Sigmoid colon (tissue), 7 donors: ENCODE results near the gene RPS19. TPM values are rescaled to one million over a fixed set of nuclear protein-coding genes. Genes with fewer than 3 reads are reported as not detected.

Experiments
- DNase-seq: peaks from one replicate; pipeline ENCODE4 v3.0.0-alpha.2; 2019
- H3K27ac ChIP-seq, 4 donors: fragments of 200-600 bp; sonication (generic); one replicate each; pipeline ENCODE4 v1.5.1; 2016 to 2019; ENCODE audit warnings: mild to moderate bottlenecking in 1 of 4
- H3K27me3 ChIP-seq, 3 donors: fragments of 200-600 bp; sonication (generic); one replicate each; pipeline ENCODE4 v1.5.1; 2019; ENCODE audit warnings: mild to moderate bottlenecking in 1 of 3
- H3K36me3 ChIP-seq, 4 donors: fragments of 200-600 bp; sonication (generic); one replicate each; pipeline ENCODE4 v1.5.1; 2016 to 2019
- H3K4me1 ChIP-seq, 4 donors: fragments of 200-600 bp; sonication (generic); one replicate each; pipeline ENCODE4 v1.5.1; 2017 to 2019
- H3K4me3 ChIP-seq, 4 donors: fragments of 200-600 bp; sonication (generic); one replicate each; pipeline ENCODE4 v1.5.1; 2017 to 2019; ENCODE audit warnings: mild to moderate bottlenecking in 2 of 4, moderate library complexity in 1 of 4
- H3K9me3 ChIP-seq, 4 donors: fragments of 200-600 bp in 3 of 4; sonication (generic) in 3 of 4; one replicate each; pipeline versions ENCODE4 v1.5.1 to v1.6.1; 2013 to 2019
- EP300 ChIP-seq, 4 donors: sonication (generic); formaldehyde crosslinking; IDR thresholded peaks; one replicate each; pipeline ENCODE4 v1.6.1; 2017; ENCODE audit warnings: antibody characterized with exemption in 4 of 4
- POLR2A ChIP-seq, 2 donors: fragments of 450-650 bp; IDR thresholded peaks; one replicate each; pipeline ENCODE4 v1.6.1; 2016; ENCODE audit warnings: antibody characterized with exemption in 2 of 2, mild to moderate bottlenecking in 2 of 2, moderate library complexity in 2 of 2
- POLR2AphosphoS5 ChIP-seq, 4 donors: sonication (generic); formaldehyde crosslinking; IDR thresholded peaks; one replicate each; pipeline ENCODE4 v1.6.1; 2017; ENCODE audit warnings: antibody characterized with exemption in 4 of 4
- WGBS, 2 donors: extraction: QIAGEN DNeasy Blood & Tissue Kit; methylation state at CpG; one replicate each; pipeline ENCODE4 v1.1.7; 2013; 5-methylcytosine and 5-hydroxymethylcytosine counted together
- intact Hi-C: fragments of 100-400 bp; cut with DNase I; formaldehyde crosslinking; loops from one replicate; pipeline ENCODE4 v1.15.1; 2023
- polyA plus RNA-seq, 3 donors: library from polyadenylated mRNA; stranded (reverse); fragments of 200-250 nt; gene quantifications; one replicate each; pipeline ENCODE4 v1.2.3, GENCODE V29; 2013
- total RNA-seq, 4 donors: library from RNA; depleted of rRNA; stranded (reverse); fragments of >200 nt; gene quantifications; one replicate each; pipeline ENCODE4 v1.1.0, GENCODE V29; 2016
- TF ChIP-seq, protein P1 (sequence below), 4 experiments: fragments of 450-650 bp in 3 of 4; fragments of 200-600 bp in 1 of 4; IDR thresholded peaks; one replicate each; pipeline ENCODE4 v1.5.1; 2016 to 2019; ENCODE audit warnings: antibody characterized with exemption in 4 of 4, mild to moderate bottlenecking in 3 of 4, moderate library complexity in 2 of 4
- donor health status: healthy with polysubstance abuse.
- donor health status: Bipolar disorder and iron deficiency.
- donor health status: healthy.

RPS19 gene
- total and polyA plus RNA-seq, 7 donors, result 738 to 3,435 (median 1,695) TPM

DNA sequence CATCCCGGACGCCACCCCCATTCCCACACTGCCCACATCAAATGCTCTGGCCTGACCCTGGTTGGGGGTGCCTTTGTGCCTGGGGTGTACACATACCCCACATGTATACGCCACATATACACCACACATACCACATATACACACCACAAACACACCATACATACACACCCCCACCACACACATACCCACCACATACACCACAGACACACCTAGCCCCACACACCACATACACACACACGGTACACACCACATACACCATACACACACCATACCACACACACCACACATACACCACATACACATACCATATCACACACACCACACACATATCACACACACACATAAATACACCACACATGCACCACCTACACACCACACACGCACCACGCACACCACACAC lies 58.0 kb downstream of the RPS19 start:
- Histone ChIP-seq H3K27ac (no peak overlapping the region), H3K9me3 (no peaks in the 10 kb centered on the region), H3K36me3 (no peaks in the 10 kb centered on the region), H3K4me1 (peaks cover 0 to 10% (median 6%) of the 10 kb centered on the region in 4 donors), H3K4me3 (no peak overlapping the region), H3K27me3 (peaks cover 44 to 97% (median 91%) of the 10 kb centered on the region in 3 donors)
- DNase-seq, result no peak
- no peak for TF ChIP-seq POLR2A (IDR thresholded peaks at IDR 0.05)
- no peak for TF ChIP-seq EP300 (IDR thresholded peaks at IDR 0.05)
- TF ChIP-seq POLR2AphosphoS5 (IDR thresholded peaks at IDR 0.05), result no peak
- intact Hi-C loops, result no loop called here
- WGBS, 2 donors, result 80 to 84% methylated on average over 6 of the region's 6 CpGs

DNA sequence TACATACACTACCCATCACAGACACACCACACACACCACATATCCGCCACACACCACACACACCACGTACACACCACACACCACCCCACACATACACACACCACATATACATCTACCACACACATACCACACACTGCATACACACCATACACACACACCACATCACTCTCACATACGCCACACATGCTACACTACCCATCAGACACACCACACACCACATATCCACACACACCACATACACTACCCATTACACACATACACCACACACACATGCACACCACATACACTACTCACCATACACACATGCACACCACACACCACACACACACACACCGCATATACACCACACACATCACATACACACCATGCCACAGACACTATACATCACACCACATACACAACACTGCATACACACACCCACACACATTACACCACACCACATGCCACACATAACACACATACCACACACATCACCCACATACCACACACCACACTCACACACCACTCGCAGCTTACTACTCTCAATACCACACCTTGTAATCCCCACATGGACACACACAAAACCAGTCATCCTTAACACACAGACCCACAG lies 58.7 kb downstream of the RPS19 start:
- no peak for DNase-seq
- 94 to 96% methylated on average over 5 of the region's 5 CpGs for WGBS, 2 donors

DNA sequence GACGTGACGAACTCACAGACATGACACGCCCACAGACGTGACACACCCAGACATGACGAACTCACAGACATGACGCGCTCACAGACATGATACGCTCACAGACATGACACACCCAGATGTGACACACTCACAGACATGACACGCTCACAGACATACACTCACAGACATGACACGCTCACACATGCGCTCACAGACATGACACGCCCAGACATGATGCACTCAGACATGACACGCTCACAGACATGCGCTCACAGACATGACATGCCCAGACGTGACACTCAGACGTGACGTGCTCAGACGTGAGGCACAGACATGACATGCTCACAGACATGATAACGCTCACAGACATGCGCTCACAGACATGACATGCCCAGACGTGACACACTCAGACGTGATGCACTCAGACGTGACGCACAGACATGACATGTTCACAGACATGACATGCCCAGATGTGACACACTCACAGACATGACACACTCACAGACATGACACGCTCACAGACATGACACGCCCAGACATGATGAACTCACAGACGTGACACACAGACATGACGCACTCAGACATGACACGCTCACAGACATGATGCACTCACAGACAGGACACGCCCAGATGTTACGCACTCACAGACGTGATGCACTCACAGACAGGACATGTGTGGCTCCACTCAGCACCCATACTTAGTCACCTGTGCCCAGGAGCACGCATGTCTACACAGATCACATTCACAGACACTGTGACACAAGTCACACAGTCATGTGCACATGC lies 60.1 kb downstream of the RPS19 start:
- Histone ChIP-seq H3K27ac (no peak overlapping the region), H3K4me3 (no peak overlapping the region), H3K9me3 (no peaks in the 10 kb centered on the region), H3K27me3 (peaks cover 47 to 98% (median 95%) of the 10 kb centered on the region in 3 donors), H3K36me3 (no peaks in the 10 kb centered on the region), H3K4me1 (peaks cover 0 to 4% (median 3%) of the 10 kb centered on the region in 4 donors)
- no peak for DNase-seq
- intact Hi-C loops, result no loop called here
- TF ChIP-seq EP300 (IDR thresholded peaks at IDR 0.05), result no peak
- TF ChIP-seq POLR2AphosphoS5 (IDR thresholded peaks at IDR 0.05), result no peak
- no peak for TF ChIP-seq POLR2A (IDR thresholded peaks at IDR 0.05)
- TF ChIP-seq, protein P1, sequence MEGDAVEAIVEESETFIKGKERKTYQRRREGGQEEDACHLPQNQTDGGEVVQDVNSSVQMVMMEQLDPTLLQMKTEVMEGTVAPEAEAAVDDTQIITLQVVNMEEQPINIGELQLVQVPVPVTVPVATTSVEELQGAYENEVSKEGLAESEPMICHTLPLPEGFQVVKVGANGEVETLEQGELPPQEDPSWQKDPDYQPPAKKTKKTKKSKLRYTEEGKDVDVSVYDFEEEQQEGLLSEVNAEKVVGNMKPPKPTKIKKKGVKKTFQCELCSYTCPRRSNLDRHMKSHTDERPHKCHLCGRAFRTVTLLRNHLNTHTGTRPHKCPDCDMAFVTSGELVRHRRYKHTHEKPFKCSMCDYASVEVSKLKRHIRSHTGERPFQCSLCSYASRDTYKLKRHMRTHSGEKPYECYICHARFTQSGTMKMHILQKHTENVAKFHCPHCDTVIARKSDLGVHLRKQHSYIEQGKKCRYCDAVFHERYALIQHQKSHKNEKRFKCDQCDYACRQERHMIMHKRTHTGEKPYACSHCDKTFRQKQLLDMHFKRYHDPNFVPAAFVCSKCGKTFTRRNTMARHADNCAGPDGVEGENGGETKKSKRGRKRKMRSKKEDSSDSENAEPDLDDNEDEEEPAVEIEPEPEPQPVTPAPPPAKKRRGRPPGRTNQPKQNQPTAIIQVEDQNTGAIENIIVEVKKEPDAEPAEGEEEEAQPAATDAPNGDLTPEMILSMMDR (IDR thresholded peaks at IDR 0.05), result no peak
- 74 to 86% methylated on average over 33 of the region's 33 CpGs for WGBS, 2 donors

More for the DNA sequence above, 58.7 kb downstream of the RPS19 start:
- no peak overlapping the region for H3K27ac ChIP-seq
- H3K36me3 ChIP-seq, result no peaks in the 10 kb centered on the region
- peaks cover 0 to 5% (median 4%) of the 10 kb centered on the region in 4 donors for H3K4me1 ChIP-seq
- intact Hi-C loops, result no loop called here
- no peak overlapping the region for H3K4me3 ChIP-seq
- no peaks in the 10 kb centered on the region for H3K9me3 ChIP-seq
- H3K27me3 ChIP-seq, result peaks cover 42 to 96% (median 90%) of the 10 kb centered on the region in 3 donors
- TF ChIP-seq, protein P1 (IDR thresholded peaks at IDR 0.05), result no peak
- no peak for TF ChIP-seq EP300 (IDR thresholded peaks at IDR 0.05)
- TF ChIP-seq POLR2A (IDR thresholded peaks at IDR 0.05), result no peak
- no peak for TF ChIP-seq POLR2AphosphoS5 (IDR thresholded peaks at IDR 0.05)

DNA sequence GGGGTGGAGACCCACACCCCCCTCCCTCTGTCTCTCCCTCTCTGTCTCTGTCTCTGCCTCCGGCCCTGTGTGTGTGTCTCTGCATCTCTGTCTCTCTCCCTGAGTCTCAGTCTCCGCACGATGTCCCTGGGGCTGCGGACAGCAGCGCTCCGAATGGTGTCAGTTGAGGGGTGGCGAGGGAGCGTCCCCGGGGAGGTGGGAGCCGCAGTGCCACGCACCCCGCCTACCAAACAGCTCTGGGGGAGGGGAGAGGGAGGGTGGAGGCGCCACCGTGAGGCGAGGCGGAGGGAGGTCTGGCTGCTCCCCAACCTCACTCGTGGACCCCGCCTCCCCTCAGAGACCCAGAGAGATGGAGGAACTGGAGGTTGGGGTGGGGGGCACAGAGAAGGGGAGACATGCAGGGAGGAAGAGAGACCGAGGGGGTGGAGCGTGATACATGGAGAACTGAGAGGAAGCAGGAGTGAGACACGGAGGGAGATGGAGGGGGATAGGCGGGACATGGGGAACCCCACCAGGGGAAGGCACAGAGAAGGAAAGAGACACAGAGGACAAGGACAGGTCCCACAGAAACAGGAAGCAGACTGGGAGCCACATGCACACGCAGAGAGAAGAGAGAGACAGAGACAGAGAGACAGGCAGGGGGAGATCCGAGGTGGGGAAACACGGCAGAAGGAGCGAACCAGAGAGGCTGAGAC lies 61.0 kb downstream of the RPS19 start:
- Histone ChIP-seq H3K4me1 (no peaks in the 10 kb centered on the region), H3K36me3 (no peaks in the 10 kb centered on the region), H3K9me3 (no peaks in the 10 kb centered on the region), H3K27ac (no peak overlapping the region), H3K27me3 (peaks cover 50 to 98% (median 95%) of the 10 kb centered on the region in 3 donors), H3K4me3 (no peak overlapping the region)
- WGBS, 2 donors, result 12 to 14% methylated on average over 26 of the region's 26 CpGs
- intact Hi-C loops, result no loop called here
- TF ChIP-seq POLR2AphosphoS5 (IDR thresholded peaks at IDR 0.05) (no peak), POLR2A (IDR thresholded peaks at IDR 0.05) (no peak), EP300 (IDR thresholded peaks at IDR 0.05) (no peak)
- TF ChIP-seq, protein P1 (IDR thresholded peaks at IDR 0.05), result no peak
- DNase-seq, result no peak
